A549 (cell line): ENCODE measurements around the gene CLEC20A. TPM values are rescaled to one million over a fixed set of nuclear protein-coding genes. Genes with fewer than 3 reads are reported as not detected.

ENCODE experiments used
- ATAC-seq, 2 experiments: fragments of 200-7000 bp in 1 of 2; fragments of >200 bp in 1 of 2; cut with Nextera tagmentation in 1 of 2; cut with Tn5 transposase in 1 of 2; 3 replicates each; pipeline versions ENCODE4 v1.8.0 to v1.9.1; 2018 to 2020; ENCODE audit warnings: mild to moderate bottlenecking in 1 of 2, moderate library complexity in 1 of 2
- CTCF ChIA-PET: fragments of 300-600 bp; sonication (Branson Sonifier 250); formaldehyde crosslinking; extraction: SDS; loops from one replicate; lab custom pipeline; 2021; ENCODE audit warnings: antibody characterized with exemption, inconsistent platforms; lab: Yijun Ruan, JAX
- POLR2A ChIA-PET: fragments of 350-600 bp; formaldehyde crosslinking; extraction: SDS; loops from one replicate; lab custom pipeline; 2021; ENCODE audit warnings: antibody characterized with exemption, inconsistent platforms; lab: Yijun Ruan, JAX
- DNase-seq, 2 experiments: peaks; one replicate each; pipeline versions ENCODE4 v3.0.0 to v3.0.0-alpha.2; 2011 to 2016; ENCODE audit warnings: low read depth in 1 of 2, low spot score in 1 of 2
- FAIRE-seq: peaks from 2 replicates; lab custom pipeline; 2011; peaks lifted over from hg19 to GRCh38; lab: Jason Lieb, UNC
- H3K27ac ChIP-seq, 2 experiments: fragments of >200 bp; sonication (Bioruptor Twin); formaldehyde crosslinking; 3 replicates each; pipeline ENCODE4 v1.5.1; 2016 to 2017
- H3K4me1 ChIP-seq: fragments of >200 bp; sonication (Bioruptor Twin); formaldehyde crosslinking; 3 replicates; pipeline ENCODE4 v1.6.1; 2016
- H3K4me2 ChIP-seq: fragments of >200 bp; sonication (Bioruptor Twin); formaldehyde crosslinking; 3 replicates; pipeline ENCODE4 v1.6.1; 2016
- H3K4me3 ChIP-seq: fragments of >200 bp; sonication (Bioruptor Twin); formaldehyde crosslinking; 3 replicates; pipeline ENCODE4 v1.5.1; 2016
- H3K9me3 ChIP-seq: fragments of >200 bp; sonication (Bioruptor Twin); formaldehyde crosslinking; 3 replicates; pipeline ENCODE4 v1.6.1; 2016
- ATOH8 ChIP-seq: fragments of 250-450 bp; sonication (Bioruptor Pico); IDR thresholded peaks from 2 replicates; pipeline ENCODE4 v1.5.0; 2020; ENCODE audit warnings: low read depth, mild to moderate bottlenecking, moderate library complexity
- BCL3 ChIP-seq: fragments of >200 bp; sonication (Bioruptor Twin); formaldehyde crosslinking; IDR thresholded peaks from 3 replicates; pipeline ENCODE4 v1.6.1; 2016
- CHD2 ChIP-seq: fragments of 150-350 bp; IDR thresholded peaks from 2 replicates; pipeline ENCODE4 v1.6.1; 2014; ENCODE audit warnings: low read length; ENCODE audit not compliant: partially characterized antibody
- CHD4 ChIP-seq: fragments of 200-600 bp; sonication (generic); IDR thresholded peaks from 2 replicates; pipeline ENCODE4 v1.6.1; 2016; ENCODE audit warnings: antibody characterized with exemption, mild to moderate bottlenecking, borderline replicate concordance
- CTCF ChIP-seq: fragments of >200 bp; sonication (Bioruptor Twin); formaldehyde crosslinking; IDR thresholded peaks from 3 replicates; pipeline ENCODE4 v1.5.1; 2016
- EHF ChIP-seq: fragments of 250-450 bp; sonication (Bioruptor Pico); IDR thresholded peaks from 2 replicates; pipeline ENCODE4 v1.5.0; 2020; ENCODE audit warnings: mild to moderate bottlenecking
- EHMT2 ChIP-seq: fragments of 200-600 bp; sonication (generic); IDR thresholded peaks from 2 replicates; pipeline ENCODE4 v1.6.1; 2016; ENCODE audit warnings: antibody characterized with exemption, low read depth, mild to moderate bottlenecking, moderate library complexity
- EP300 ChIP-seq, 2 experiments: fragments of >200 bp; sonication (Bioruptor Twin); formaldehyde crosslinking; IDR thresholded peaks; 2 replicates in 1 of 2; 3 replicates in 1 of 2; pipeline ENCODE4 v1.6.1; 2016 to 2017
- ESRRA ChIP-seq: fragments of 150-350 bp; IDR thresholded peaks from 2 replicates; pipeline ENCODE4 v1.6.1; 2014; ENCODE audit warnings: mild to moderate bottlenecking, low read length, borderline replicate concordance
- FOSL2 ChIP-seq, 2 experiments: fragments of 450-650 bp in 1 of 2; fragments of >200 bp in 1 of 2; sonication (Bioruptor Twin) in 1 of 2; formaldehyde crosslinking; IDR thresholded peaks; 2 replicates each; pipeline versions ENCODE4 v1.5.0 to v1.6.1; 2016 to 2020; ENCODE audit warnings: mild to moderate bottlenecking in 1 of 2, moderate library complexity in 1 of 2
- FOXS1 ChIP-seq: fragments of 250-450 bp; sonication (Bioruptor Pico); IDR thresholded peaks from 2 replicates; pipeline ENCODE4 v1.5.0; 2020; ENCODE audit warnings: mild to moderate bottlenecking, moderate library complexity
- HDAC2 ChIP-seq: fragments of 200-600 bp; sonication (generic); IDR thresholded peaks from 2 replicates; pipeline ENCODE4 v1.6.1; 2016
- HES2 ChIP-seq: fragments of >200 bp; sonication (Bioruptor Twin); formaldehyde crosslinking; IDR thresholded peaks from 2 replicates; pipeline ENCODE4 v1.6.1; 2016
- HEYL ChIP-seq: fragments of 250-450 bp; sonication (Bioruptor Pico); IDR thresholded peaks from 2 replicates; pipeline ENCODE4 v1.8.0; 2021; ENCODE audit warnings: mild to moderate bottlenecking, moderate library complexity
- HMGXB4 ChIP-seq: fragments of 250-450 bp; sonication (Bioruptor Pico); IDR thresholded peaks from 2 replicates; pipeline ENCODE4 v1.5.0; 2021; ENCODE audit warnings: mild to moderate bottlenecking, moderate library complexity, borderline replicate concordance
- HOXB13 ChIP-seq: fragments of 250-450 bp; sonication (Bioruptor Pico); IDR thresholded peaks from 2 replicates; pipeline ENCODE4 v1.5.0; 2020; ENCODE audit warnings: low read depth, mild to moderate bottlenecking, moderate library complexity
- HOXB5 ChIP-seq: fragments of 250-450 bp; sonication (Bioruptor Pico); IDR thresholded peaks from 2 replicates; pipeline ENCODE4 v1.5.0; 2020; ENCODE audit warnings: mild to moderate bottlenecking, moderate library complexity
- JUN ChIP-seq, 2 experiments: fragments of >200 bp; sonication (Bioruptor Twin); formaldehyde crosslinking; IDR thresholded peaks; 2 replicates in 1 of 2; 3 replicates in 1 of 2; pipeline ENCODE4 v1.6.1; 2016 to 2017
- JUNB ChIP-seq: fragments of >200 bp; sonication (Bioruptor Twin); formaldehyde crosslinking; IDR thresholded peaks from 2 replicates; pipeline ENCODE4 v1.6.1; 2016
- KDM5A ChIP-seq: fragments of 200-600 bp; sonication (generic); IDR thresholded peaks from 2 replicates; pipeline ENCODE4 v1.6.1; 2016; ENCODE audit warnings: antibody characterized with exemption, mild to moderate bottlenecking
- MAX ChIP-seq: IDR thresholded peaks from 2 replicates; pipeline ENCODE4 v1.6.1; 2012
- NFE2L2 ChIP-seq: fragments of 150-350 bp; conservative IDR thresholded peaks from 2 replicates; pipeline ENCODE4 v1.6.1; 2014; ENCODE audit warnings: low read length
- PHF8 ChIP-seq: fragments of 200-600 bp; sonication (generic); IDR thresholded peaks from 2 replicates; pipeline ENCODE4 v1.6.1; 2016; ENCODE audit warnings: low read depth, mild to moderate bottlenecking, antibody characterized with exemption, moderate library complexity, borderline replicate concordance
- RAD21 ChIP-seq, 2 experiments: fragments of >200 bp in 1 of 2; sonication (Bioruptor Twin) in 1 of 2; formaldehyde crosslinking in 1 of 2; IDR thresholded peaks in 1 of 2; conservative IDR thresholded peaks in 1 of 2; 2 replicates in 1 of 2; 3 replicates in 1 of 2; pipeline ENCODE4 v1.6.1; 2012 to 2018; ENCODE audit warnings: inconsistent platforms in 1 of 2
- RARB ChIP-seq: fragments of 250-450 bp; sonication (Bioruptor Pico); IDR thresholded peaks from 2 replicates; pipeline ENCODE4 v1.8.0; 2021; ENCODE audit warnings: mild to moderate bottlenecking, moderate library complexity
- RCOR1 ChIP-seq: fragments of 150-350 bp; IDR thresholded peaks from 2 replicates; pipeline ENCODE4 v1.6.1; 2014; ENCODE audit warnings: antibody characterized with exemption, low read length, low read depth
- SREBF2 ChIP-seq: fragments of 450-650 bp; IDR thresholded peaks from 2 replicates; pipeline ENCODE4 v1.6.1; 2014; ENCODE audit warnings: mild to moderate bottlenecking, moderate library complexity
- TFCP2L1 ChIP-seq: fragments of 250-450 bp; sonication (Bioruptor Pico); IDR thresholded peaks from 2 replicates; pipeline ENCODE4 v1.5.0; 2021; ENCODE audit warnings: mild to moderate bottlenecking
- TP53 ChIP-seq: fragments of 250-450 bp; sonication (Bioruptor Pico); IDR thresholded peaks from 2 replicates; pipeline ENCODE4 v1.5.0; 2021; ENCODE audit warnings: mild to moderate bottlenecking, moderate library complexity
- USF2 ChIP-seq: fragments of 450-650 bp; IDR thresholded peaks from 2 replicates; pipeline ENCODE4 v1.6.1; 2014; ENCODE audit warnings: antibody characterized with exemption
- ZC3H11A ChIP-seq: fragments of 450-650 bp; IDR thresholded peaks from 2 replicates; pipeline ENCODE4 v1.6.1; 2014; ENCODE audit warnings: antibody characterized with exemption, mild to moderate bottlenecking
- ZFP36 ChIP-seq: fragments of 450-650 bp; IDR thresholded peaks from 2 replicates; pipeline ENCODE4 v1.6.1; 2014; ENCODE audit warnings: borderline replicate concordance; ENCODE audit not compliant: partially characterized antibody
- ZNF302 ChIP-seq: fragments of 250-450 bp; sonication (Bioruptor Pico); IDR thresholded peaks from 2 replicates; pipeline ENCODE4 v1.9.0; 2021; ENCODE audit warnings: inconsistent platforms, mild to moderate bottlenecking, moderate library complexity
- WGBS: methylation state at CpG from one replicate; pipeline ENCODE4 v1.1.6; 2017; ENCODE audit errors: missing lambda C conversion rate; 5-methylcytosine and 5-hydroxymethylcytosine counted together
- polyA plus RNA-seq, 4 experiments: library from polyadenylated mRNA; depleted of rRNA in 3 of 4; stranded (reverse); fragments of >200 nt; fragmentation: RNase III in 1 of 4; extraction: RNeasy Plus Mini Kit Qiagen cat#74134 plus additional on column Dnase treatment in 1 of 4; gene quantifications; 2 replicates in 3 of 4; 3 replicates in 1 of 4; pipeline ENCODE4 v1.2.3, GENCODE V29; 2011 to 2017

Gene CLEC20A
- polyA plus RNA-seq, 2 of the 4 experiments (the other 2 are of a cell fraction) = not detected

GRCh38 chr1:178542554-178543289, 46.0 kb upstream of the CLEC20A start:
- DNase-seq (peak; percentile 78 to 86), ATAC-seq (peak; percentile 88 to 91), FAIRE-seq (no peak)
- Histone ChIP-seq H3K4me1 (peaks cover 45% of the 10 kb centered on the region), H3K27ac (peak overlapping the region; percentile 94 to 98), H3K9me3 (no peaks in the 10 kb centered on the region), H3K4me3 (peak overlapping the region; percentile 77), H3K4me2 (peak overlapping the region; percentile 81)
- ChIA-PET CTCF (interaction anchor here (0.5 to 18.9 kb wide), 70 partner anchors 8 to 755 kb away, joined by 3 to 352 read pairs (median 4); partner anchors contain the start of genes RALGPS2 and SOAT1), POLR2A (interaction anchor here (0.6 to 2.1 kb wide), 4 partner anchors 183 to 460 kb away, joined by 3 to 12 read pairs (median 6); partner anchors contain the start of gene RALGPS2)
- 3% methylated on average over 9 of the region's 66 CpGs for WGBS
- TF ChIP-seq HOXB5 (CRISPR knock-in tag) (no peak), RARB (no peak), JUN (IDR thresholded peaks at IDR 0.05) (0 out of 5 replicates have a peak, but pooled peaks of 1 of the 2 experiments have one; percentile 30), KDM5A (peak; percentile 91), EHMT2 (no peak), MAX (peak; percentile 67), ESRRA (no peak), ZNF302 (CRISPR knock-in tag) (no peak), USF2 (no peak), TP53 (no peak), JUNB (no peak), ZFP36 (no peak), FOXS1 (CRISPR knock-in tag) (no peak), ZC3H11A (no peak), BCL3 (no peak), RAD21 (conservative IDR thresholded peaks at IDR 0.05 in 1 of 2, IDR thresholded peaks at IDR 0.05 in 1 of 2) (peak; percentile 80 to 95), CHD4 (no peak), HEYL (CRISPR knock-in tag) (no peak), EHF (CRISPR knock-in tag) (no peak), PHF8 (no peak), HDAC2 (no peak), FOSL2 (IDR thresholded peaks at IDR 0.05) (no peak), FOSL2 (CRISPR knock-in tag; IDR thresholded peaks at IDR 0.05) (no peak), HMGXB4 (CRISPR knock-in tag) (peak; percentile 54; the same call in 1 of the 2 replicates), TFCP2L1 (CRISPR knock-in tag) (no peak), SREBF2 (no peak), ATOH8 (CRISPR knock-in tag) (no peak), HES2 (no peak), RCOR1 (no peak), CTCF (peak; percentile 97), NFE2L2 (no peak), EP300 (IDR thresholded peaks at IDR 0.05) (no peak), CHD2 (no peak), HOXB13 (CRISPR knock-in tag) (no peak)
